Neural cell (in vitro differentiated cells): ENCODE measurements around the gene AKR1B1.

Experiments used
- EP300 ChIP-seq: fragments of 450-650 bp; conservative IDR thresholded peaks from 2 replicates; pipeline ENCODE4 v1.6.1; 2014; ENCODE audit warnings: antibody characterized with exemption, mild to moderate bottlenecking, moderate library complexity; ENCODE audit not compliant: poor library complexity, severe bottlenecking
- EZH2 ChIP-seq: fragments of 200-600, 300-800 bp; shearing (Covaris generic), sonication (generic); IDR thresholded peaks from 2 replicates; pipeline ENCODE4 v1.6.1; 2014; ENCODE audit warnings: antibody characterized with exemption, low read length, borderline replicate concordance, mild to moderate bottlenecking; ENCODE audit not compliant: insufficient read depth, poor library complexity, severe bottlenecking
- RAD21 ChIP-seq: fragments of 450-650 bp; conservative IDR thresholded peaks from 2 replicates; pipeline ENCODE4 v1.6.1; 2014; ENCODE audit warnings: antibody characterized with exemption, mild to moderate bottlenecking, moderate library complexity
- SMC3 ChIP-seq: fragments of 450-650 bp; conservative IDR thresholded peaks from 2 replicates; pipeline ENCODE4 v1.6.1; 2014; ENCODE audit warnings: antibody characterized with exemption, mild to moderate bottlenecking, moderate library complexity; ENCODE audit not compliant: poor library complexity
- TF ChIP-seq, protein P1 (sequence below): fragments of 450-650 bp; IDR thresholded peaks from 2 replicates; pipeline ENCODE4 v1.5.1; 2014; ENCODE audit warnings: antibody characterized with exemption, mild to moderate bottlenecking, moderate library complexity; ENCODE audit not compliant: poor library complexity, severe bottlenecking

DNA sequence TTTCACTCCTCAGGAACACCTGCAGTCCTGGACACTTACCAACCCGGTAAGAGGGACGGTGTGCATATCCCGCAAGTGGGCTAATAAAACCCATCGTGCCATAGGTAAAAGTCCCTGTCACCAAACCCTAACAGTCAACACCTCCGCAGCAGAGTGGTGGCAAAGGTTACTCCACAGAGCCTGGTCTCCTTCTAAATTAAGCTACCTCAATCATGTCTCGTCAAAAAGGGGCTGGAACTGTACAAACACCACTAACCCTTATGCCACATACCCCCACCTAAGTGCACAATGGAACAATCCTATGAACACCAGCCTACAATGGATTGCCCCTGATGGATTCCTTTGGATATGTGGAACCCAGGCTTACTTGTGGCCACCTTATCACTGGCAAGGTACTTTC, 9.6 kb upstream of the AKR1B1 start:
- TF ChIP-seq, protein P1, sequence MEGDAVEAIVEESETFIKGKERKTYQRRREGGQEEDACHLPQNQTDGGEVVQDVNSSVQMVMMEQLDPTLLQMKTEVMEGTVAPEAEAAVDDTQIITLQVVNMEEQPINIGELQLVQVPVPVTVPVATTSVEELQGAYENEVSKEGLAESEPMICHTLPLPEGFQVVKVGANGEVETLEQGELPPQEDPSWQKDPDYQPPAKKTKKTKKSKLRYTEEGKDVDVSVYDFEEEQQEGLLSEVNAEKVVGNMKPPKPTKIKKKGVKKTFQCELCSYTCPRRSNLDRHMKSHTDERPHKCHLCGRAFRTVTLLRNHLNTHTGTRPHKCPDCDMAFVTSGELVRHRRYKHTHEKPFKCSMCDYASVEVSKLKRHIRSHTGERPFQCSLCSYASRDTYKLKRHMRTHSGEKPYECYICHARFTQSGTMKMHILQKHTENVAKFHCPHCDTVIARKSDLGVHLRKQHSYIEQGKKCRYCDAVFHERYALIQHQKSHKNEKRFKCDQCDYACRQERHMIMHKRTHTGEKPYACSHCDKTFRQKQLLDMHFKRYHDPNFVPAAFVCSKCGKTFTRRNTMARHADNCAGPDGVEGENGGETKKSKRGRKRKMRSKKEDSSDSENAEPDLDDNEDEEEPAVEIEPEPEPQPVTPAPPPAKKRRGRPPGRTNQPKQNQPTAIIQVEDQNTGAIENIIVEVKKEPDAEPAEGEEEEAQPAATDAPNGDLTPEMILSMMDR: no peak
- TF ChIP-seq EZH2 (no peak), EP300 (no peak), RAD21 (no peak), SMC3 (no peak)
